LNCAP (cell line): ENCODE results near the gene RUNX2.

Experiments
- CTCF ChIP-seq: fragments of 450-650 bp; IDR thresholded peaks from 2 replicates; pipeline ENCODE4 v1.5.1; 2017; ENCODE audit warnings: mild to moderate bottlenecking

Gene RUNX2

GRCh38 chr6:45505470-45505869 lies 177.3 kb downstream of the RUNX2 start:
- TF ChIP-seq CTCF: no peak

- TF ChIP-seq CTCF: no peak
These were observed 179.1 kb downstream of the RUNX2 start for GRCh38 chr6:45507186-45507585.

- TF ChIP-seq CTCF: no peak
These were observed 181.3 kb downstream of the RUNX2 start for GRCh38 chr6:45509426-45509825.

DNA sequence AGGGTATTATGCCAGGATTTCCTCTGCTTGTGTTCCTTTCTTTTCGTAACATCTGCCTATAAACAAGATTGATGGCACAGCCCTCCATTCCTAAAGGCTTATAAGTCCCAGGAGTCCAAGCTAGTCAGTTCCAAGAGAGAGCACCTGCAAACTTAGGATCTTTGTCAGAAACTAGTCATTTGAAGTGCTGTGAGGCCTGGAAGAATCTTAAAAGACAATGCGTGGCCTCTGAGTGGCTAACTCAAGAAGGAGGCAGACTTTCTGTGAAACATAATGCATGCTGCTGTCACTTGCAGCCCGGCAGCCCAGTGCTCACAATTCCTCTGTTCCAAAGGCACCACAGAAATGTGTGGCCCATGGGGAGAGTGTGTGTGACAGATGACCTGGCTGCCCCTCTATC lies 184.6 kb downstream of the RUNX2 start:
- TF ChIP-seq CTCF: no peak

GRCh38 chr6:45513213-45513618 lies 185.1 kb downstream of the RUNX2 start:
- no peak for TF ChIP-seq CTCF

DNA sequence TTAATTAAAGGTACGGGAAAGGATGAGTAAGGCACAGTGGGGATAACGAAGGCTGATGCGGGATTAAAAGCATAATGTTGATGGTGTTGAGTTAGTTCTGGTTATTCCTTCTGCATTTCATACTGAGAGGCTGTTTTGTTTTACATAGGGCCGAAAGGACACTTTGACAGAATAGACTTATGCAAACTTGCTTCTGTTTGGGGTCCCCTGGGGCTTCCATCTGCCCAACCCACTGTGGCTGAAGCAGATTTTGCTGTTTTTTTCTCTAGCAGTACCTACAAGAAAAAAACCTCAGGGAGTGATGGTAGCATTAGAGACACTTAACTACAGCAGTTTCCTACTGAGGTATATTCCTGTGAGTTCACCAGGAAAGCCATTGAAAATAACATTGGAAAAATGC lies 185.7 kb downstream of the RUNX2 start:
- TF ChIP-seq CTCF: no peak

- TF ChIP-seq CTCF: no peak
These were observed 186.5 kb downstream of the RUNX2 start for GRCh38 chr6:45514454-45515230.
